A549 (cell line): ENCODE results near the gene USP44. TPM values are rescaled to one million over a fixed set of nuclear protein-coding genes. Genes with fewer than 3 reads are reported as not detected.

Experiments
- ATAC-seq, 2 experiments: fragments of 200-7000 bp in 1 of 2; fragments of >200 bp in 1 of 2; cut with Nextera tagmentation in 1 of 2; cut with Tn5 transposase in 1 of 2; 3 replicates each; pipeline versions ENCODE4 v1.8.0 to v1.9.1; 2018 to 2020; ENCODE audit warnings: mild to moderate bottlenecking in 1 of 2, moderate library complexity in 1 of 2
- CTCF ChIA-PET: fragments of 300-600 bp; sonication (Branson Sonifier 250); formaldehyde crosslinking; extraction: SDS; loops from one replicate; lab custom pipeline; 2021; ENCODE audit warnings: antibody characterized with exemption, inconsistent platforms; lab: Yijun Ruan, JAX
- POLR2A ChIA-PET: fragments of 350-600 bp; formaldehyde crosslinking; extraction: SDS; loops from one replicate; lab custom pipeline; 2021; ENCODE audit warnings: antibody characterized with exemption, inconsistent platforms; lab: Yijun Ruan, JAX
- DNase-seq, 2 experiments: peaks; one replicate each; pipeline versions ENCODE4 v3.0.0 to v3.0.0-alpha.2; 2011 to 2016; ENCODE audit warnings: low read depth in 1 of 2, low spot score in 1 of 2
- FAIRE-seq: peaks from 2 replicates; lab custom pipeline; 2011; peaks lifted over from hg19 to GRCh38; lab: Jason Lieb, UNC
- H3K27ac ChIP-seq, 2 experiments: fragments of >200 bp; sonication (Bioruptor Twin); formaldehyde crosslinking; 3 replicates each; pipeline ENCODE4 v1.5.1; 2016 to 2017
- H3K4me1 ChIP-seq: fragments of >200 bp; sonication (Bioruptor Twin); formaldehyde crosslinking; 3 replicates; pipeline ENCODE4 v1.6.1; 2016
- H3K4me2 ChIP-seq: fragments of >200 bp; sonication (Bioruptor Twin); formaldehyde crosslinking; 3 replicates; pipeline ENCODE4 v1.6.1; 2016
- H3K4me3 ChIP-seq: fragments of >200 bp; sonication (Bioruptor Twin); formaldehyde crosslinking; 3 replicates; pipeline ENCODE4 v1.5.1; 2016
- H3K9me3 ChIP-seq: fragments of >200 bp; sonication (Bioruptor Twin); formaldehyde crosslinking; 3 replicates; pipeline ENCODE4 v1.6.1; 2016
- ATOH8 ChIP-seq: fragments of 250-450 bp; sonication (Bioruptor Pico); IDR thresholded peaks from 2 replicates; pipeline ENCODE4 v1.5.0; 2020; ENCODE audit warnings: low read depth, mild to moderate bottlenecking, moderate library complexity
- BHLHE40 ChIP-seq: IDR thresholded peaks from 2 replicates; pipeline ENCODE4 v1.6.1; 2012; ENCODE audit warnings: low read depth, low read length, inconsistent platforms
- CBX2 ChIP-seq: fragments of 200-600 bp; sonication (generic); IDR thresholded peaks from 2 replicates; pipeline ENCODE4 v1.6.1; 2016; ENCODE audit warnings: low read depth, mild to moderate bottlenecking, borderline replicate concordance
- CHD2 ChIP-seq: fragments of 150-350 bp; IDR thresholded peaks from 2 replicates; pipeline ENCODE4 v1.6.1; 2014; ENCODE audit warnings: low read length; ENCODE audit not compliant: partially characterized antibody
- EHMT2 ChIP-seq: fragments of 200-600 bp; sonication (generic); IDR thresholded peaks from 2 replicates; pipeline ENCODE4 v1.6.1; 2016; ENCODE audit warnings: antibody characterized with exemption, low read depth, mild to moderate bottlenecking, moderate library complexity
- ELK1 ChIP-seq: fragments of 150-350 bp; IDR thresholded peaks from 2 replicates; pipeline ENCODE4 v1.6.1; 2014; ENCODE audit warnings: low read depth, mild to moderate bottlenecking, low read length
- EP300 ChIP-seq, 2 experiments: fragments of >200 bp; sonication (Bioruptor Twin); formaldehyde crosslinking; IDR thresholded peaks; 2 replicates in 1 of 2; 3 replicates in 1 of 2; pipeline ENCODE4 v1.6.1; 2016 to 2017
- ESRRA ChIP-seq: fragments of 150-350 bp; IDR thresholded peaks from 2 replicates; pipeline ENCODE4 v1.6.1; 2014; ENCODE audit warnings: mild to moderate bottlenecking, low read length, borderline replicate concordance
- FOSB ChIP-seq: fragments of 250-450 bp; sonication (Bioruptor Pico); IDR thresholded peaks from 2 replicates; pipeline ENCODE4 v1.5.0; 2020; ENCODE audit warnings: mild to moderate bottlenecking, moderate library complexity
- FOSL2 ChIP-seq, 2 experiments: fragments of 450-650 bp in 1 of 2; fragments of >200 bp in 1 of 2; sonication (Bioruptor Twin) in 1 of 2; formaldehyde crosslinking; IDR thresholded peaks; 2 replicates each; pipeline versions ENCODE4 v1.5.0 to v1.6.1; 2016 to 2020; ENCODE audit warnings: mild to moderate bottlenecking in 1 of 2, moderate library complexity in 1 of 2
- HES2 ChIP-seq: fragments of >200 bp; sonication (Bioruptor Twin); formaldehyde crosslinking; IDR thresholded peaks from 2 replicates; pipeline ENCODE4 v1.6.1; 2016
- HOXA7 ChIP-seq: fragments of 250-450 bp; sonication (Bioruptor Pico); IDR thresholded peaks from 2 replicates; pipeline ENCODE4 v1.5.0; 2020; ENCODE audit warnings: mild to moderate bottlenecking, moderate library complexity
- HOXB13 ChIP-seq: fragments of 250-450 bp; sonication (Bioruptor Pico); IDR thresholded peaks from 2 replicates; pipeline ENCODE4 v1.5.0; 2020; ENCODE audit warnings: low read depth, mild to moderate bottlenecking, moderate library complexity
- JUNB ChIP-seq: fragments of >200 bp; sonication (Bioruptor Twin); formaldehyde crosslinking; IDR thresholded peaks from 2 replicates; pipeline ENCODE4 v1.6.1; 2016
- KDM1A ChIP-seq: fragments of 200-600 bp; sonication (generic); IDR thresholded peaks from 2 replicates; pipeline ENCODE4 v1.6.1; 2016; ENCODE audit warnings: low read depth, mild to moderate bottlenecking
- MAFK ChIP-seq: fragments of 450-650 bp; IDR thresholded peaks from 2 replicates; pipeline ENCODE4 v1.6.1; 2014; ENCODE audit not compliant: partially characterized antibody
- MAZ ChIP-seq: fragments of 150-350 bp; IDR thresholded peaks from 2 replicates; pipeline ENCODE4 v1.6.1; 2014; ENCODE audit warnings: antibody characterized with exemption, low read depth, low read length, borderline replicate concordance
- NFE2L2 ChIP-seq: fragments of 150-350 bp; conservative IDR thresholded peaks from 2 replicates; pipeline ENCODE4 v1.6.1; 2014; ENCODE audit warnings: low read length
- PBX3 ChIP-seq: IDR thresholded peaks from 2 replicates; pipeline ENCODE4 v1.6.1; 2012
- POLR2A ChIP-seq: IDR thresholded peaks from 2 replicates; pipeline ENCODE4 v1.6.1; 2012; ENCODE audit warnings: mild to moderate bottlenecking, low read length
- RAD21 ChIP-seq, 2 experiments: fragments of >200 bp in 1 of 2; sonication (Bioruptor Twin) in 1 of 2; formaldehyde crosslinking in 1 of 2; IDR thresholded peaks in 1 of 2; conservative IDR thresholded peaks in 1 of 2; 2 replicates in 1 of 2; 3 replicates in 1 of 2; pipeline ENCODE4 v1.6.1; 2012 to 2018; ENCODE audit warnings: inconsistent platforms in 1 of 2
- RARB ChIP-seq: fragments of 250-450 bp; sonication (Bioruptor Pico); IDR thresholded peaks from 2 replicates; pipeline ENCODE4 v1.8.0; 2021; ENCODE audit warnings: mild to moderate bottlenecking, moderate library complexity
- RCOR1 ChIP-seq: fragments of 150-350 bp; IDR thresholded peaks from 2 replicates; pipeline ENCODE4 v1.6.1; 2014; ENCODE audit warnings: antibody characterized with exemption, low read length, low read depth
- RFX5 ChIP-seq: fragments of 450-650 bp; IDR thresholded peaks from 2 replicates; pipeline ENCODE4 v1.7.1; 2014; ENCODE audit warnings: antibody characterized with exemption, mild to moderate bottlenecking, moderate library complexity
- TFCP2L1 ChIP-seq: fragments of 250-450 bp; sonication (Bioruptor Pico); IDR thresholded peaks from 2 replicates; pipeline ENCODE4 v1.5.0; 2021; ENCODE audit warnings: mild to moderate bottlenecking
- ZC3H11A ChIP-seq: fragments of 450-650 bp; IDR thresholded peaks from 2 replicates; pipeline ENCODE4 v1.6.1; 2014; ENCODE audit warnings: antibody characterized with exemption, mild to moderate bottlenecking
- ZFP36 ChIP-seq: fragments of 450-650 bp; IDR thresholded peaks from 2 replicates; pipeline ENCODE4 v1.6.1; 2014; ENCODE audit warnings: borderline replicate concordance; ENCODE audit not compliant: partially characterized antibody
- WGBS: methylation state at CpG from one replicate; pipeline ENCODE4 v1.1.6; 2017; ENCODE audit errors: missing lambda C conversion rate; 5-methylcytosine and 5-hydroxymethylcytosine counted together
- polyA plus RNA-seq, 4 experiments: library from polyadenylated mRNA; depleted of rRNA in 3 of 4; stranded (reverse); fragments of >200 nt; fragmentation: RNase III in 1 of 4; extraction: RNeasy Plus Mini Kit Qiagen cat#74134 plus additional on column Dnase treatment in 1 of 4; gene quantifications; 2 replicates in 3 of 4; 3 replicates in 1 of 4; pipeline ENCODE4 v1.2.3, GENCODE V29; 2011 to 2017
- TF ChIP-seq, protein P1 (sequence below): IDR thresholded peaks from 2 replicates; pipeline ENCODE4 v1.6.1; 2012
- TF ChIP-seq, protein P2 (sequence below): fragments of 250-450 bp; sonication (Bioruptor Pico); IDR thresholded peaks from 2 replicates; pipeline ENCODE4 v1.5.0; 2021; ENCODE audit warnings: mild to moderate bottlenecking, moderate library complexity, borderline replicate concordance

USP44 gene
- polyA plus RNA-seq, 2 of the 4 experiments (the other 2 are of a cell fraction): 0.59 to 3.1 TPM

DNA sequence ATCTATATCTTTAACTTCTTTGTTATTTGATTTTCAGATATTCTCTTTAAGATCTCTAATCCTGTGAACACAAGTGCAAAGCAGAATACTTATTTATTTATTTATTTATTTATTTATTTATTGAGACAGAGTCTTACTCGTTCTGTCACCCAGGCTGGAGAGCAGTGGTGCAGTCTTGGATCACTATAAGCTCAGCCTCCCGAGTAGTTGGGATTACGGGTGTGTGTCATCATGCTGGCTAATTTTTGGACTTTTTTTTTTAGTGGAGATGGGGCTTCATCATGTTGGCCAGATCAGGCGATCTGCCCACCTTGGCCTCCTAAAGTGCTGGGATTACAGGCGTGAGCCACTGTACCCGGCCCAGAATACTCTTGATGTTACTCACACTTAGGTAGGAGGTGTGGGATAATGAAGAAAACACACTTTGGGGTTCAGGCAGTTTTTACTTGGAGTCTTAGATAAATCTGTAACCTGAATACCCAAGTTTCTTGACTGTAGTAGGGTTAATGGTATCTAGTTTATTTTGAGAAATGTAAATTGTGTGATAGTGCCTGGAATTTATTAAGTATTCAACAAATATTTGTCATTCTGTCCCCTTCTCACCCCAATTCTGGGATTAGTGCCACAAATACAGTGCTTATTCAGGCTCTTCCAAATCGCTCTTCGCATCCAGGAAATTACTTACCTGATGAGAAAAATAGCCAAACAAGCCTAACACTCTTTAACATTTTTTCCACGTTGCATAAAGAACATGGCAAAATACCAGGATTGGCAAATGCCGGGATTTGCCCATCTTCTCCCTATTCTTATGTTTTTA lies 44.4 kb downstream of the USP44 start (continued):
- TF ChIP-seq BHLHE40 (no peak), RARB (CRISPR knock-in tag) (no peak), RFX5 (no peak), POLR2A (no peak), KDM1A (no peak), FOSL2 (IDR thresholded peaks at IDR 0.05) (no peak), FOSL2 (CRISPR knock-in tag; IDR thresholded peaks at IDR 0.05) (no peak), MAFK (no peak)
- TF ChIP-seq, protein P1, sequence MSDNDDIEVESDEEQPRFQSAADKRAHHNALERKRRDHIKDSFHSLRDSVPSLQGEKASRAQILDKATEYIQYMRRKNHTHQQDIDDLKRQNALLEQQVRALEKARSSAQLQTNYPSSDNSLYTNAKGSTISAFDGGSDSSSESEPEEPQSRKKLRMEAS: no peak

- H3K27ac ChIP-seq: no peak overlapping the region
- H3K4me2 ChIP-seq: no peak overlapping the region
- no peaks in the 10 kb centered on the region for H3K9me3 ChIP-seq
- no peaks in the 10 kb centered on the region for H3K4me1 ChIP-seq
- FAIRE-seq (no peak), ATAC-seq (no peak), DNase-seq (no peak)
- H3K4me3 ChIP-seq: no peak overlapping the region
- ChIA-PET POLR2A (no interaction called here), CTCF (interaction anchor here (1.7 kb wide), 1 partner anchor 30 kb away, joined by 5 read pairs; no protein-coding TSS in a partner anchor)
- TF ChIP-seq HOXB13 (CRISPR knock-in tag) (no peak), EP300 (IDR thresholded peaks at IDR 0.05) (no peak), ATOH8 (CRISPR knock-in tag) (no peak), ZC3H11A (no peak), ESRRA (no peak)
- WGBS: 94% methylated on average over 5 of the region's 5 CpGs
These were observed 46.2 kb downstream of the USP44 start for GRCh38 chr12:95505039-95505438.

GRCh38 chr12:95504140-95504539 lies 47.1 kb downstream of the USP44 start:
- Histone ChIP-seq H3K27ac (no peak overlapping the region), H3K4me3 (no peak overlapping the region), H3K4me1 (no peaks in the 10 kb centered on the region), H3K9me3 (peaks cover 2% of the 10 kb centered on the region; the same call in 1 of the 3 replicates), H3K4me2 (no peak overlapping the region)
- no peak for DNase-seq
- TF ChIP-seq TFCP2L1 (CRISPR knock-in tag) (no peak), EHMT2 (no peak), EP300 (IDR thresholded peaks at IDR 0.05) (no peak), MAZ (no peak), ELK1 (no peak), HES2 (no peak), HOXA7 (CRISPR knock-in tag) (no peak), CBX2 (no peak), PBX3 (no peak), RCOR1 (no peak), FOSB (CRISPR knock-in tag) (no peak), CHD2 (no peak), RAD21 (conservative IDR thresholded peaks at IDR 0.05 in 1 of 2, IDR thresholded peaks at IDR 0.05 in 1 of 2) (no peak), HOXB13 (CRISPR knock-in tag) (no peak), ZFP36 (no peak), NFE2L2 (no peak), RFX5 (no peak), JUNB (no peak)
- TF ChIP-seq, protein P2, sequence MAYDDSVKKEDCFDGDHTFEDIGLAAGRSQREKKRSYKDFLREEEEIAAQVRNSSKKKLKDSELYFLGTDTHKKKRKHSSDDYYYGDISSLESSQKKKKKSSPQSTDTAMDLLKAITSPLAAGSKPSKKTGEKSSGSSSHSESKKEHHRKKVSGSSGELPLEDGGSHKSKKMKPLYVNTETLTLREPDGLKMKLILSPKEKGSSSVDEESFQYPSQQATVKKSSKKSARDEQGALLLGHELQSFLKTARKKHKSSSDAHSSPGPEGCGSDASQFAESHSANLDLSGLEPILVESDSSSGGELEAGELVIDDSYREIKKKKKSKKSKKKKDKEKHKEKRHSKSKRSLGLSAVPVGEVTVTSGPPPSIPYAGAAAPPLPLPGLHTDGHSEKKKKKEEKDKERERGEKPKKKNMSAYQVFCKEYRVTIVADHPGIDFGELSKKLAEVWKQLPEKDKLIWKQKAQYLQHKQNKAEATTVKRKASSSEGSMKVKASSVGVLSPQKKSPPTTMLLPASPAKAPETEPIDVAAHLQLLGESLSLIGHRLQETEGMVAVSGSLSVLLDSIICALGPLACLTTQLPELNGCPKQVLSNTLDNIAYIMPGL: no peak
- ChIA-PET CTCF (interaction anchor here (1.7 kb wide), 1 partner anchor 31 kb away, joined by 5 read pairs; no protein-coding TSS in a partner anchor), POLR2A (interaction anchor here (1.0 kb wide), 1 partner anchor 30 kb away, joined by 3 read pairs; the partner anchor contains the start of gene METAP2)
- 93% methylated on average over 4 of the region's 4 CpGs for WGBS
- no peak for ATAC-seq
- FAIRE-seq: no peak
